GM12878 (cell line): ENCODE measurements around the gene ZCCHC8. TPM values are rescaled to one million over a fixed set of nuclear protein-coding genes. Genes with fewer than 3 reads are reported as not detected.

Experiments
- ATAC-seq: fragments of 200-7000 bp; cut with Tn5 transposase; 3 replicates; pipeline ENCODE4 v1.9.1; 2020; ENCODE audit warnings: mild to moderate bottlenecking, moderate library complexity
- BruUV-seq: library from RNA; stranded (reverse); fragments of 400-500 nt; replicated peaks from 2 replicates; lab custom pipeline; 2021; lab: Mats Ljungman, UMichigan
- CTCF ChIA-PET: fragments of 300-600 bp; sonication (Branson Sonifier 250); formaldehyde crosslinking; extraction: SDS; loops from one replicate; lab custom pipeline; 2021; ENCODE audit warnings: inconsistent platforms; lab: Yijun Ruan, JAX
- POLR2A ChIA-PET: fragments of 350-600 bp; formaldehyde crosslinking; extraction: SDS; loops from one replicate; lab custom pipeline; 2021; ENCODE audit warnings: inconsistent platforms; lab: Charles Lee
- RAD21 ChIA-PET: fragments of 300-600 bp; sonication (Branson Sonifier 250); formaldehyde crosslinking; loops from one replicate; lab custom pipeline; 2023; ENCODE audit warnings: antibody characterized with exemption; ENCODE audit not compliant: unreplicated experiment; lab: Charles Lee
- SMC1A ChIA-PET: fragments of 300-600 bp; sonication (Branson Sonifier 250); formaldehyde crosslinking; loops from one replicate; lab custom pipeline; 2023; ENCODE audit not compliant: unreplicated experiment, uncharacterized antibody; lab: Charles Lee
- DNase-seq: peaks from one replicate; pipeline ENCODE4 v3.0.0-alpha.2; 2011; ENCODE audit warnings: low read depth, low spot score
- FAIRE-seq: peaks from 3 replicates; lab custom pipeline; 2011; peaks lifted over from hg19 to GRCh38; lab: Jason Lieb, UNC
- H2AFZ ChIP-seq: 2 replicates; pipeline ENCODE4 v1.6.0; 2011; ENCODE audit warnings: low read depth, low read length, control low read depth; ENCODE audit not compliant: control insufficient read depth
- H3K27ac ChIP-seq: 2 replicates; pipeline ENCODE4 v1.5.1; 2011; ENCODE audit warnings: control low read depth; ENCODE audit not compliant: control insufficient read depth, insufficient read depth
- H3K27me3 ChIP-seq, 2 experiments: replicated peaks in 1 of 2; 2 replicates each; pipeline versions ENCODE4 v1.6.0 to v1.6.1; 2011; ENCODE audit warnings: low read length in 1 of 2; ENCODE audit not compliant: control insufficient read depth in 2 of 2, insufficient read depth in 2 of 2
- H3K36me3 ChIP-seq, 2 experiments: 2 replicates each; pipeline ENCODE4 v1.5.1; 2011; ENCODE audit warnings: low read length in 1 of 2; ENCODE audit not compliant: control insufficient read depth in 2 of 2, insufficient read depth in 2 of 2
- H3K4me1 ChIP-seq: 2 replicates; pipeline ENCODE4 v1.6.1; 2011; ENCODE audit warnings: mild to moderate bottlenecking, low read length, moderate library complexity, mixed read lengths; ENCODE audit not compliant: control insufficient read depth, insufficient read depth
- H3K4me2 ChIP-seq: 2 replicates; pipeline ENCODE4 v1.6.0; 2011; ENCODE audit warnings: control low read depth; ENCODE audit not compliant: control insufficient read depth, insufficient read depth
- H3K4me3 ChIP-seq: fragments of 200-600 bp; sonication (generic); 2 replicates; pipeline ENCODE4 v1.5.1; 2016
- H3K79me2 ChIP-seq: 2 replicates; pipeline ENCODE4 v1.6.0; 2011; ENCODE audit warnings: low read length; ENCODE audit not compliant: control insufficient read depth, insufficient read depth
- H3K9ac ChIP-seq: 2 replicates; pipeline ENCODE4 v1.8.0; 2011; ENCODE audit warnings: low read length, control low read depth, mixed read lengths; ENCODE audit not compliant: control insufficient read depth, insufficient read depth
- H3K9me3 ChIP-seq: replicated peaks from 3 replicates; pipeline ENCODE4 v1.5.1; 2011; ENCODE audit warnings: mild to moderate bottlenecking, low read length; ENCODE audit not compliant: control insufficient read depth, insufficient read depth
- H4K20me1 ChIP-seq: 2 replicates; pipeline ENCODE4 v1.6.0; 2011; ENCODE audit not compliant: control insufficient read depth, insufficient read depth
- BACH1 ChIP-seq: fragments of 450-650 bp; IDR thresholded peaks from 2 replicates; pipeline ENCODE4 v1.6.1; 2017; ENCODE audit warnings: mild to moderate bottlenecking, borderline replicate concordance
- CHD4 ChIP-seq: fragments of 200-600 bp; sonication (generic); IDR thresholded peaks from 2 replicates; pipeline ENCODE4 v1.6.1; 2016; ENCODE audit warnings: mild to moderate bottlenecking
- CTCF ChIP-seq, 3 experiments: IDR thresholded peaks in 2 of 3; conservative IDR thresholded peaks in 1 of 3; 2 replicates each; pipeline ENCODE4 v1.5.1; 2011; ENCODE audit warnings: low read depth in 3 of 3, low read length in 3 of 3, mild to moderate bottlenecking in 3 of 3, control low read depth in 2 of 3, moderate library complexity in 2 of 3, inconsistent platforms in 1 of 3, mixed read lengths in 1 of 3; ENCODE audit not compliant: control insufficient read depth in 2 of 3, insufficient read depth in 1 of 3; ENCODE audit errors: extremely low read depth in 1 of 3
- JUND ChIP-seq: IDR thresholded peaks from 2 replicates; pipeline ENCODE4 v1.6.1; 2012; ENCODE audit warnings: low read depth, mild to moderate bottlenecking, low read length, improper control_type of control experiment, moderate library complexity
- KLF5 ChIP-seq: fragments of 450-650 bp; IDR thresholded peaks from 2 replicates; pipeline ENCODE4 v1.6.1; 2014; ENCODE audit warnings: mild to moderate bottlenecking; ENCODE audit not compliant: partially characterized antibody
- MXI1 ChIP-seq: fragments of 150-350 bp; IDR thresholded peaks from 2 replicates; pipeline ENCODE4 v1.6.1; 2011; ENCODE audit warnings: low read depth, mild to moderate bottlenecking, inconsistent platforms, low read length, improper control_type of control experiment
- POLR2AphosphoS2 ChIP-seq: IDR thresholded peaks from 2 replicates; pipeline ENCODE4 v1.6.1; 2011; ENCODE audit warnings: low read depth, mild to moderate bottlenecking, low read length, improper control_type of control experiment, moderate library complexity
- RELA ChIP-seq: fragments of 450-650 bp; IDR thresholded peaks from 2 replicates; pipeline ENCODE4 v1.8.0; 2014; ENCODE audit warnings: borderline replicate concordance; ENCODE audit not compliant: partially characterized antibody
- SKIL ChIP-seq: fragments of 450-650 bp; IDR thresholded peaks from 2 replicates; pipeline ENCODE4 v1.6.1; 2017; ENCODE audit warnings: mild to moderate bottlenecking, low read depth, inconsistent platforms; ENCODE audit not compliant: poor library complexity, severe bottlenecking
- SMC3 ChIP-seq: IDR thresholded peaks from 2 replicates; pipeline ENCODE4 v1.6.1; 2011; ENCODE audit warnings: low read length, improper control_type of control experiment, borderline replicate concordance
- SPI1 ChIP-seq: IDR thresholded peaks from 2 replicates; pipeline ENCODE4 v1.6.1; 2011; ENCODE audit warnings: low read depth, mild to moderate bottlenecking, low read length, moderate library complexity, borderline replicate concordance; ENCODE audit not compliant: insufficient read depth
- SREBF2 ChIP-seq: IDR thresholded peaks from 2 replicates; pipeline ENCODE4 v1.6.1; 2012; ENCODE audit warnings: mild to moderate bottlenecking, low read length
- TAF1 ChIP-seq: IDR thresholded peaks from 2 replicates; pipeline ENCODE4 v1.6.1; 2011; ENCODE audit warnings: mild to moderate bottlenecking, low read depth, low read length, borderline replicate concordance
- ZNF592 ChIP-seq: fragments of 450-650 bp; IDR thresholded peaks from 2 replicates; pipeline ENCODE4 v1.6.1; 2017; ENCODE audit warnings: mild to moderate bottlenecking, moderate library complexity
- WGBS: methylation state at CpG from one replicate; pipeline ENCODE4 v1.1.6; 2016; ENCODE audit warnings: low lambda C conversion rate; ENCODE audit not compliant: insufficient replicate concordance, insufficient coverage; ENCODE audit errors: missing lambda C conversion rate; 5-methylcytosine and 5-hydroxymethylcytosine counted together
- in situ Hi-C: fragments of 300-500 bp; cut with MboI; formaldehyde crosslinking; loops from 9 replicates; pipeline ENCODE4 v1.14.3; 2018; ENCODE audit warnings: mixed read lengths
- intact Hi-C: fragments of 100-400 bp; cut with micrococcal nuclease; formaldehyde crosslinking; loops from one replicate; pipeline ENCODE4 v1.14.2; 2022; ENCODE audit not compliant: unreplicated experiment
- polyA plus RNA-seq, 11 experiments: library from polyadenylated mRNA; depleted of rRNA in 4 of 11; unstranded in 6 of 11; stranded (reverse) in 5 of 11; fragments of >200 nt; fragmentation: Nextera tagmentation in 4 of 11; fragmentation: Illumina TruSeq in 1 of 11; extraction: Ambion mirVana in 4 of 11; extraction: Trizol in 1 of 11; gene quantifications; 1 replicate in 1 of 11; 2 replicates in 10 of 11; pipeline versions ENCODE4 v1.2.1 to v1.2.3, GENCODE V29; 2011 to 2016; ENCODE audit warnings: inconsistent platforms in 2 of 11, missing spikeins in 2 of 11, low read depth in 1 of 11
- total RNA-seq, 4 experiments: library from RNA; depleted of rRNA in 3 of 4; stranded (reverse); fragments of >200 nt in 3 of 4; fragmentation: Illumina TruSeq in 1 of 4; extraction: Trizol in 1 of 4; gene quantifications; 2 replicates each; pipeline versions ENCODE4 v1.2.1 to v1.2.3, GENCODE V29; 2013 to 2021

The ZCCHC8 gene
- total and polyA plus RNA-seq, 10 of the 15 experiments (the other 5 are each of a cell fraction or from before 2014, with no cell fraction given), result 8.8 to 34.8 (median 21.7) TPM

GRCh38 chr12:122449317-122449716 lies 51.4 kb downstream of the ZCCHC8 start:
- ChIA-PET POLR2A (interaction anchor here (0.7 kb wide), 2 partner anchors 33 to 793 kb away, joined by 3 to 4 read pairs; no protein-coding TSS in a partner anchor), CTCF (interaction anchor here (3.3 kb wide), 1 partner anchor 23 kb away, joined by 27 read pairs; no protein-coding TSS in a partner anchor), RAD21 (interaction anchor here (0.6 to 0.7 kb wide), 2 partner anchors 9 to 1307 kb away, joined by 3 read pairs; no protein-coding TSS in a partner anchor), SMC1A (no interaction called here)
- Histone ChIP-seq H3K4me3 (no peak overlapping the region), H3K36me3 (no peaks in the 10 kb centered on the region), H3K27me3 (no peaks in the 10 kb centered on the region), H3K27ac (no peak overlapping the region), H3K9ac (no peak overlapping the region), H3K4me1 (peaks cover 14% of the 10 kb centered on the region), H3K9me3 (no peaks in the 10 kb centered on the region), H3K79me2 (no peaks in the 10 kb centered on the region), H3K4me2 (no peak overlapping the region), H4K20me1 (no peaks in the 10 kb centered on the region), H2AFZ (no peak overlapping the region)
- WGBS, result 96% methylated on average over 2 of the region's 2 CpGs
- FAIRE-seq (no peak), DNase-seq (no peak), ATAC-seq (no peak)
- in situ Hi-C loops (no loop called here), intact Hi-C loops (no loop called here)
- no TSS peak for BruUV-seq
- TF ChIP-seq SREBF2 (no peak), POLR2AphosphoS2 (no peak), ZNF592 (no peak), CHD4 (no peak), SKIL (no peak), SMC3 (no peak), BACH1 (no peak), SPI1 (no peak), RELA (no peak), CTCF (IDR thresholded peaks at IDR 0.05 in 2 of 3, conservative IDR thresholded peaks at IDR 0.05 in 1 of 3; ENCODE audit: control insufficient read depth in 2 of 3, extremely low read depth in 1 of 3, insufficient read depth in 1 of 3, low read depth in 3 of 3, low read length in 3 of 3) (no peak), MXI1 (no peak), JUND (no peak), KLF5 (no peak), TAF1 (no peak)
